Measurements from ENCODE around the gene SFXN5. TPM values are rescaled to one million over a fixed set of nuclear protein-coding genes. Genes with fewer than 3 reads are reported as not detected.

SFXN5 gene
- total RNA-seq, 1 donor: 8.9 TPM

GRCh38 chr2:72940786-72941185 lies 130.7 kb downstream of the SFXN5 start:
- H3K27me3 ChIP-seq (ENCODE audit: insufficient read depth, low read length): no peaks in the 10 kb centered on the region
- H3K9me3 ChIP-seq (ENCODE audit: low read depth, low read length): no peaks in the 10 kb centered on the region
- no peak overlapping the region for H3K4me3 ChIP-seq (ENCODE audit: low read length)
- H3K4me1 ChIP-seq (ENCODE audit: insufficient read depth, low read length): no peaks in the 10 kb centered on the region

- no peaks in the 10 kb centered on the region for H3K9me3 ChIP-seq (ENCODE audit: low read depth, low read length)
- H3K4me1 ChIP-seq (ENCODE audit: insufficient read depth, low read length): no peaks in the 10 kb centered on the region
- H3K4me3 ChIP-seq (ENCODE audit: low read length): no peak overlapping the region
- H3K27me3 ChIP-seq (ENCODE audit: insufficient read depth, low read length): no peaks in the 10 kb centered on the region
These were observed 131.2 kb downstream of the SFXN5 start for GRCh38 chr2:72940361-72940760.

GRCh38 chr2:72938455-72938854 lies 133.1 kb downstream of the SFXN5 start:
- H3K27me3 ChIP-seq (ENCODE audit: insufficient read depth, low read length): no peaks in the 10 kb centered on the region
- H3K4me3 ChIP-seq (ENCODE audit: low read length): no peak overlapping the region
- H3K9me3 ChIP-seq (ENCODE audit: low read depth, low read length): no peaks in the 10 kb centered on the region
- no peaks in the 10 kb centered on the region for H3K4me1 ChIP-seq (ENCODE audit: insufficient read depth, low read length)

GRCh38 chr2:72937356-72937669 lies 134.2 kb downstream of the SFXN5 start:
- Histone ChIP-seq H3K4me1 (ENCODE audit: insufficient read depth, low read length) (no peaks in the 10 kb centered on the region), H3K9me3 (ENCODE audit: low read depth, low read length) (no peaks in the 10 kb centered on the region), H3K4me3 (ENCODE audit: low read length) (no peak overlapping the region), H3K27me3 (ENCODE audit: insufficient read depth, low read length) (no peaks in the 10 kb centered on the region)

- H3K4me1 ChIP-seq (ENCODE audit: insufficient read depth, low read length): no peaks in the 10 kb centered on the region
- H3K9me3 ChIP-seq (ENCODE audit: low read depth, low read length): no peaks in the 10 kb centered on the region
- H3K4me3 ChIP-seq (ENCODE audit: low read length): no peak overlapping the region
- H3K27me3 ChIP-seq (ENCODE audit: insufficient read depth, low read length): no peaks in the 10 kb centered on the region
These were observed 134.7 kb downstream of the SFXN5 start for GRCh38 chr2:72936660-72937355.

- H3K27me3 ChIP-seq (ENCODE audit: insufficient read depth, low read length): peaks cover 3% of the 10 kb centered on the region
- no peak overlapping the region for H3K4me3 ChIP-seq (ENCODE audit: low read length)
- no peaks in the 10 kb centered on the region for H3K4me1 ChIP-seq (ENCODE audit: insufficient read depth, low read length)
- H3K9me3 ChIP-seq (ENCODE audit: low read depth, low read length): no peaks in the 10 kb centered on the region
These were observed 135.9 kb downstream of the SFXN5 start for GRCh38 chr2:72935611-72935957.

- peaks cover 5% of the 10 kb centered on the region for H3K27me3 ChIP-seq (ENCODE audit: insufficient read depth, low read length)
- H3K9me3 ChIP-seq (ENCODE audit: low read depth, low read length): no peaks in the 10 kb centered on the region
- H3K4me1 ChIP-seq (ENCODE audit: insufficient read depth, low read length): no peaks in the 10 kb centered on the region
- H3K4me3 ChIP-seq (ENCODE audit: low read length): no peak overlapping the region
These were observed 136.6 kb downstream of the SFXN5 start for GRCh38 chr2:72934683-72935610.

- peaks cover 17% of the 10 kb centered on the region for H3K27me3 ChIP-seq (ENCODE audit: insufficient read depth, low read length)
- H3K4me3 ChIP-seq (ENCODE audit: low read length): no peak overlapping the region
- H3K9me3 ChIP-seq (ENCODE audit: low read depth, low read length): no peaks in the 10 kb centered on the region
- H3K4me1 ChIP-seq (ENCODE audit: insufficient read depth, low read length): no peaks in the 10 kb centered on the region
These were observed 137.8 kb downstream of the SFXN5 start for GRCh38 chr2:72933646-72934151.

GRCh38 chr2:72933207-72933606 lies 138.3 kb downstream of the SFXN5 start:
- Histone ChIP-seq H3K4me1 (ENCODE audit: insufficient read depth, low read length) (no peaks in the 10 kb centered on the region), H3K9me3 (ENCODE audit: low read depth, low read length) (no peaks in the 10 kb centered on the region), H3K4me3 (ENCODE audit: low read length) (no peak overlapping the region), H3K27me3 (ENCODE audit: insufficient read depth, low read length) (peaks cover 21% of the 10 kb centered on the region)

GRCh38 chr2:72932805-72933204 lies 138.7 kb downstream of the SFXN5 start:
- H3K4me3 ChIP-seq (ENCODE audit: low read length): no peak overlapping the region
- H3K27me3 ChIP-seq (ENCODE audit: insufficient read depth, low read length): peaks cover 25% of the 10 kb centered on the region
- no peaks in the 10 kb centered on the region for H3K9me3 ChIP-seq (ENCODE audit: low read depth, low read length)
- no peaks in the 10 kb centered on the region for H3K4me1 ChIP-seq (ENCODE audit: insufficient read depth, low read length)

- H3K4me1 ChIP-seq (ENCODE audit: insufficient read depth, low read length): no peaks in the 10 kb centered on the region
- H3K4me3 ChIP-seq (ENCODE audit: low read length): no peak overlapping the region
- peaks cover 32% of the 10 kb centered on the region for H3K27me3 ChIP-seq (ENCODE audit: insufficient read depth, low read length)
- H3K9me3 ChIP-seq (ENCODE audit: low read depth, low read length): no peaks in the 10 kb centered on the region
These were observed 139.3 kb downstream of the SFXN5 start for GRCh38 chr2:72932045-72932740.

- no peak overlapping the region for H3K4me3 ChIP-seq (ENCODE audit: low read length)
- H3K9me3 ChIP-seq (ENCODE audit: low read depth, low read length): no peaks in the 10 kb centered on the region
- no peaks in the 10 kb centered on the region for H3K4me1 ChIP-seq (ENCODE audit: insufficient read depth, low read length)
- peaks cover 40% of the 10 kb centered on the region for H3K27me3 ChIP-seq (ENCODE audit: insufficient read depth, low read length)
These were observed 140.1 kb downstream of the SFXN5 start for GRCh38 chr2:72931280-72931910.

GRCh38 chr2:72929010-72929409 lies 142.5 kb downstream of the SFXN5 start:
- peaks cover 6% of the 10 kb centered on the region for H3K4me1 ChIP-seq (ENCODE audit: insufficient read depth, low read length)
- H3K27me3 ChIP-seq (ENCODE audit: insufficient read depth, low read length): peaks cover 63% of the 10 kb centered on the region
- H3K4me3 ChIP-seq (ENCODE audit: low read length): no peak overlapping the region
- H3K9me3 ChIP-seq (ENCODE audit: low read depth, low read length): no peaks in the 10 kb centered on the region

GRCh38 chr2:72927619-72928550 lies 143.6 kb downstream of the SFXN5 start:
- Histone ChIP-seq H3K9me3 (ENCODE audit: low read depth, low read length) (no peaks in the 10 kb centered on the region), H3K4me3 (ENCODE audit: low read length) (no peak overlapping the region), H3K27me3 (ENCODE audit: insufficient read depth, low read length) (peaks cover 75% of the 10 kb centered on the region), H3K4me1 (ENCODE audit: insufficient read depth, low read length) (peaks cover 6% of the 10 kb centered on the region)

All from mononuclear cell (primary cell).